ENCODE data around the gene ADH4. TPM values are rescaled to one million over a fixed set of nuclear protein-coding genes. Genes with fewer than 3 reads are reported as not detected.

ADH4 gene
- total and polyA plus RNA-seq, 2 experiments from 2014 or later: not detected

- TF ChIP-seq, protein P1, sequence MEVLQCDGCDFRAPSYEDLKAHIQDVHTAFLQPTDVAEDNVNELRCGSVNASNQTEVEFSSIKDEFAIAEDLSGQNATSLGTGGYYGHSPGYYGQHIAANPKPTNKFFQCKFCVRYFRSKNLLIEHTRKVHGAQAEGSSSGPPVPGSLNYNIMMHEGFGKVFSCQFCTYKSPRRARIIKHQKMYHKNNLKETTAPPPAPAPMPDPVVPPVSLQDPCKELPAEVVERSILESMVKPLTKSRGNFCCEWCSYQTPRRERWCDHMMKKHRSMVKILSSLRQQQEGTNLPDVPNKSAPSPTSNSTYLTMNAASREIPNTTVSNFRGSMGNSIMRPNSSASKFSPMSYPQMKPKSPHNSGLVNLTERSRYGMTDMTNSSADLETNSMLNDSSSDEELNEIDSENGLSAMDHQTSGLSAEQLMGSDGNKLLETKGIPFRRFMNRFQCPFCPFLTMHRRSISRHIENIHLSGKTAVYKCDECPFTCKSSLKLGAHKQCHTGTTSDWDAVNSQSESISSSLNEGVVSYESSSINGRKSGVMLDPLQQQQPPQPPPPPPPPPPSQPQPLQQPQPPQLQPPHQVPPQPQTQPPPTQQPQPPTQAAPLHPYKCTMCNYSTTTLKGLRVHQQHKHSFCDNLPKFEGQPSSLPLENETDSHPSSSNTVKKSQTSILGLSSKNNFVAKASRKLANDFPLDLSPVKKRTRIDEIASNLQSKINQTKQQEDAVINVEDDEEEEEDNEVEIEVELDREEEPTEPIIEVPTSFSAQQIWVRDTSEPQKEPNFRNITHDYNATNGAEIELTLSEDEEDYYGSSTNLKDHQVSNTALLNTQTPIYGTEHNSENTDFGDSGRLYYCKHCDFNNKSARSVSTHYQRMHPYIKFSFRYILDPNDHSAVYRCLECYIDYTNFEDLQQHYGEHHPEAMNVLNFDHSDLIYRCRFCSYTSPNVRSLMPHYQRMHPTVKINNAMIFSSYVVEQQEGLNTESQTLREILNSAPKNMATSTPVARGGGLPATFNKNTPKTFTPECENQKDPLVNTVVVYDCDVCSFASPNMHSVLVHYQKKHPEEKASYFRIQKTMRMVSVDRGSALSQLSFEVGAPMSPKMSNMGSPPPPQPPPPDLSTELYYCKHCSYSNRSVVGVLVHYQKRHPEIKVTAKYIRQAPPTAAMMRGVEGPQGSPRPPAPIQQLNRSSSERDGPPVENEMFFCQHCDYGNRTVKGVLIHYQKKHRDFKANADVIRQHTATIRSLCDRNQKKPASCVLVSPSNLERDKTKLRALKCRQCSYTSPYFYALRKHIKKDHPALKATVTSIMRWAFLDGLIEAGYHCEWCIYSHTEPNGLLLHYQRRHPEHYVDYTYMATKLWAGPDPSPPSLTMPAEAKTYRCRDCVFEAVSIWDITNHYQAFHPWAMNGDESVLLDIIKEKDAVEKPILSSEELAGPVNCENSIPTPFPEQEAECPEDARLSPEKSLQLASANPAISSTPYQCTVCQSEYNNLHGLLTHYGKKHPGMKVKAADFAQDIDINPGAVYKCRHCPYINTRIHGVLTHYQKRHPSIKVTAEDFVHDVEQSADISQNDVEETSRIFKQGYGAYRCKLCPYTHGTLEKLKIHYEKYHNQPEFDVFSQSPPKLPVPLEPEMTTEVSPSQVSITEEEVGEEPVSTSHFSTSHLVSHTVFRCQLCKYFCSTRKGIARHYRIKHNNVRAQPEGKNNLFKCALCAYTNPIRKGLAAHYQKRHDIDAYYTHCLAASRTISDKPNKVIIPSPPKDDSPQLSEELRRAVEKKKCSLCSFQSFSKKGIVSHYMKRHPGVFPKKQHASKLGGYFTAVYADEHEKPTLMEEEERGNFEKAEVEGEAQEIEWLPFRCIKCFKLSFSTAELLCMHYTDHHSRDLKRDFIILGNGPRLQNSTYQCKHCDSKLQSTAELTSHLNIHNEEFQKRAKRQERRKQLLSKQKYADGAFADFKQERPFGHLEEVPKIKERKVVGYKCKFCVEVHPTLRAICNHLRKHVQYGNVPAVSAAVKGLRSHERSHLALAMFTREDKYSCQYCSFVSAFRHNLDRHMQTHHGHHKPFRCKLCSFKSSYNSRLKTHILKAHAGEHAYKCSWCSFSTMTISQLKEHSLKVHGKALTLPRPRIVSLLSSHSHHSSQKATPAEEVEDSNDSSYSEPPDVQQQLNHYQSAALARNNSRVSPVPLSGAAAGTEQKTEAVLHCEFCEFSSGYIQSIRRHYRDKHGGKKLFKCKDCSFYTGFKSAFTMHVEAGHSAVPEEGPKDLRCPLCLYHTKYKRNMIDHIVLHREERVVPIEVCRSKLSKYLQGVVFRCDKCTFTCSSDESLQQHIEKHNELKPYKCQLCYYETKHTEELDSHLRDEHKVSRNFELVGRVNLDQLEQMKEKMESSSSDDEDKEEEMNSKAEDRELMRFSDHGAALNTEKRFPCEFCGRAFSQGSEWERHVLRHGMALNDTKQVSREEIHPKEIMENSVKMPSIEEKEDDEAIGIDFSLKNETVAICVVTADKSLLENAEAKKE (CRISPR knock-in tag; IDR thresholded peaks at IDR 0.05): no peak
- TF ChIP-seq REST (IDR thresholded peaks at IDR 0.05; ENCODE audit: unreplicated experiment) (no peak), ZNF331 (CRISPR knock-in tag; IDR thresholded peaks at IDR 0.05; ENCODE audit: low read depth) (no peak)
- TF ChIP-seq, protein P2, sequence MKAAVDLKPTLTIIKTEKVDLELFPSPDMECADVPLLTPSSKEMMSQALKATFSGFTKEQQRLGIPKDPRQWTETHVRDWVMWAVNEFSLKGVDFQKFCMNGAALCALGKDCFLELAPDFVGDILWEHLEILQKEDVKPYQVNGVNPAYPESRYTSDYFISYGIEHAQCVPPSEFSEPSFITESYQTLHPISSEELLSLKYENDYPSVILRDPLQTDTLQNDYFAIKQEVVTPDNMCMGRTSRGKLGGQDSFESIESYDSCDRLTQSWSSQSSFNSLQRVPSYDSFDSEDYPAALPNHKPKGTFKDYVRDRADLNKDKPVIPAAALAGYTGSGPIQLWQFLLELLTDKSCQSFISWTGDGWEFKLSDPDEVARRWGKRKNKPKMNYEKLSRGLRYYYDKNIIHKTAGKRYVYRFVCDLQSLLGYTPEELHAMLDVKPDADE (IDR thresholded peaks at IDR 0.05): no peak
Measured at GRCh38 chr4:99149426-99150019, 5.4 kb upstream of the ADH4 start (continued).

Data from GM23338 (cell line).